ENCODE measurements around the gene NT5E. TPM values are rescaled to one million over a fixed set of nuclear protein-coding genes. Genes with fewer than 3 reads are reported as not detected.

The NT5E gene
- total RNA-seq, 1 donor from 2014 or later = 123 TPM

- DNase-seq (ENCODE audit: low read depth in 2 of 2) = peak; percentile 73 to 78
These were observed 9.5 kb downstream of the NT5E start for GRCh38 chr6:85459224-85459901.

GRCh38 chr6:85460154-85460920 is 10.5 kb downstream of the NT5E start:
- DNase-seq (ENCODE audit: low read depth in 2 of 2) = peak; percentile 96 to 98

GRCh38 chr6:85460921-85461797 is 11.3 kb downstream of the NT5E start:
- peak; percentile 77 to 94 for DNase-seq (ENCODE audit: low read depth in 2 of 2)

DNA sequence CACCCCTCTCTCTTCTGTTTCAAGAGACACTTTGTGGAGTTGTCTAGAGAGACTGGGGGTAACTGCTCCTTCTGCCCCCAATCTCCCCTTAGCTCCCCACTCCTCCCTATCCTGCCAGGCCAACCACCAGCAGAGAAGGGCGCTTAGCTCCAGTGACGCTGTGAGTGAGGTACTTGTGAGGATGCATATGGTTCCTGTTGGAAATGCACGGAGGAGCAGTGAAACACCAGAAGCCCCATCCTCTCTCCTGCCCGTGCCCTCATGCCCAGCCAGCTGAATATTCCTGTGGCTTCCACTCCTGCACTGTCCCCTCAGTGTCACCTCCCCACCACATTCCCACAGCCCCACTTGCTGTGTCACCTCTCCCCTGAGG is 11.9 kb downstream of the NT5E start:
- peak in 1 of 2 donors; percentile 60 for DNase-seq (ENCODE audit: low read depth in 2 of 2)

- peak in 1 of 2 donors; percentile 34 for DNase-seq (ENCODE audit: low read depth in 2 of 2)
These were observed 12.8 kb downstream of the NT5E start for GRCh38 chr6:85462673-85463072.

GRCh38 chr6:85463621-85464259 is 13.9 kb downstream of the NT5E start:
- no peak for DNase-seq (ENCODE audit: low read depth in 2 of 2)

DNA sequence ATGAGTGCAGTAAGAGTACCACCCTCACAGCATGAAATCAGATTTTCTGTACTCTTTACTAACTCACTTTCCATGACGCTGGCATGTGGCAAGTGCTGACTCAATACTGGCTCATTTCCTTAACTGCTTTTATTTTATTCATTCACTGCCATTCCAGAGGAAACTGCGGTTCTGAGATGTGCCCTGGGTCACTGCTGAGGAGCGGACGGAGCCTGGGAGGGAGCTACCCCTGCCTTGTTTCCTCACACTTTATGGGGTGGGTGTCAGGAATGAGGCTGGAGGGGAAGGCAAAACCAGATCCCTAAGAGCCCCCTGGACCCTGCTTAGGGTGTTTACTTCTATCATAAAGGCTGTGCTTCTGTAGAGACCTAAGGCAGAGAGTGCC is 14.4 kb downstream of the NT5E start:
- DNase-seq (ENCODE audit: low read depth in 2 of 2) = peak; percentile 79 to 96

- peak in 1 of 2 donors; percentile 88 for DNase-seq (ENCODE audit: low read depth in 2 of 2)
These were observed 14.9 kb downstream of the NT5E start for GRCh38 chr6:85464722-85465150.

- no peak for DNase-seq (ENCODE audit: low read depth in 2 of 2)
These were observed 15.9 kb downstream of the NT5E start for GRCh38 chr6:85465762-85466161.

GRCh38 chr6:85468326-85468725 is 18.4 kb downstream of the NT5E start:
- DNase-seq (ENCODE audit: low read depth in 2 of 2) = peak in 1 of 2 donors; percentile 90

- no peak for DNase-seq (ENCODE audit: low read depth in 2 of 2)
These were observed 19.6 kb downstream of the NT5E start for GRCh38 chr6:85469276-85470022.

DNA sequence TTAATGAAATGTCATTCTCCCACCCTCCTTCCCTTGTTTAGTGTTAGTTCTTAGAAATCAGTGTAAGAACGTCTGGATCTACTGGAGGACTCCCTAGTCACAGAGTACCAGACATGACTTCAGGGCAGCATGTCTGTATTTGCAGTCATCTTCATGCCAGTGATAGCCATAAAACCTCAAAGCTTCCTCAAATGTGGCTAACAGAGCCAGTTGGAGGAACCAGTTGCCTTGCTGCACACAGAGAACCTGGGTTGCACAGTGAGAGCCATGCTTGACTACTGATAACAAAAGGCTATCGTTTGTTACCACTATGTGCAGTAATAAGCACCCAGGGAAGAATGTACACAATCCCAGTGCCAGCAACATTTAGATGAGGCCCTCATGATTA is 20.1 kb downstream of the NT5E start:
- DNase-seq (ENCODE audit: low read depth in 2 of 2) = no peak

DNA sequence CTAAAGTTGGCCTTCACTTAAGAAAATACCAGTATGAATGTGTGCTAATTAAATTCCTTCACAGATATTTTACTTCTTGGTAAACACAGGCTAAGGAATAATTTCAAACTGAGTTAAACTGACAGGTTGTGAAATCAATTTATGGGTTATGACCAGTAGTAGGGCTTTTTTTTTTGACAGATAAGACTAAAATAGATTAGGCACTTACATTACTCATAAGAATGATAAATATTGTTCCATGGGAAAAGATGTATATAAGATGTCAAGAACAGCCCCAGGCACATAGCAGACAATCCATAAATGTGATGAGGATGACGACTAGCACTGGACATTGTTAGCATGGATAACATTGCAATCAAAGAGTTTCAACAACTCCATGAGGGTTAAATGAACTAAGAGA is 22.9 kb downstream of the NT5E start:
- no peak for DNase-seq (ENCODE audit: low read depth in 2 of 2)

DNA sequence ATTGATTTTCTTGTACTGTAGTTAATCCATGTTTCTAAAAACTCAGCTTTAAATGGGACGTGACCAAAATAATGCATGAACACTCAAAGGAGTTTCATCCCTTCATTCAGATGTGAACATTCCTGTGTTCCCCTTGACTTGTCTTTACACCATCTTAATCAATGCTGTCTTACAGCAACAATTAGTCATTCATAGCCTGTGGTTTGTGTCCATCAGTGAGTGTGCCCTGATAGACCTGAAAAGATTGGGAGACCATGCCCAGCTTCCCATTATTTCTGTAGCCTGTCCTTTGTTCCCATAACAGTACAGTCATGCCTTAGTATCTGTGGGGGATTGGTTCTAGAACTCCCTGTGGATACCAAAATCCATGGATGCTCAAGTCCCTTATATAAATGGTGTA is 23.9 kb downstream of the NT5E start:
- no peak for DNase-seq (ENCODE audit: low read depth in 2 of 2)

DNA sequence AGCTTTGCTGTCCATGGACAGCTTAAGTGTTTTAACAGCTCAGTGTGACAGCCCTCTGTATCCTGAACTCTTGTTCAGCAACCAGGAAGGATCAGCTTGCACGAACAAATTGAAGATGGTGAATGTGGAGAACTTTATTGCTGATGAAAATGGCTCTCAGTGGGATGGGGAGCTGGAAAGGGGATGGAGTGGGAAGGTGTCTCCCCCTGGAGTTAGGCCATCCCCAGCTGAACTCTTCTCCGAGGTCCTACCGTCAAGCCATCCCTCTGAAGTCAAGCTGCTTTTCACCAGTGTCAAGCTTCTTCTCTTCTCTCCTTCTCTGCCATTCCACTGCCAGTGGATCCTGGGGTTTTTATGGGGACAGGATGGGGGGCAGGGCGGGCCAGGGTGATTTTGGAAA is 26.6 kb downstream of the NT5E start:
- no peak for DNase-seq (ENCODE audit: low read depth in 2 of 2)

- DNase-seq (ENCODE audit: low read depth in 2 of 2) = no peak
These were observed 29.3 kb downstream of the NT5E start for GRCh38 chr6:85479208-85479607.

- DNase-seq (ENCODE audit: low read depth in 2 of 2) = no peak
These were observed 32.5 kb downstream of the NT5E start for GRCh38 chr6:85482206-85482904.

GRCh38 chr6:85482905-85483700 is 33.2 kb downstream of the NT5E start:
- peak in 1 of 2 donors; percentile 69 for DNase-seq (ENCODE audit: low read depth in 2 of 2)

DNA sequence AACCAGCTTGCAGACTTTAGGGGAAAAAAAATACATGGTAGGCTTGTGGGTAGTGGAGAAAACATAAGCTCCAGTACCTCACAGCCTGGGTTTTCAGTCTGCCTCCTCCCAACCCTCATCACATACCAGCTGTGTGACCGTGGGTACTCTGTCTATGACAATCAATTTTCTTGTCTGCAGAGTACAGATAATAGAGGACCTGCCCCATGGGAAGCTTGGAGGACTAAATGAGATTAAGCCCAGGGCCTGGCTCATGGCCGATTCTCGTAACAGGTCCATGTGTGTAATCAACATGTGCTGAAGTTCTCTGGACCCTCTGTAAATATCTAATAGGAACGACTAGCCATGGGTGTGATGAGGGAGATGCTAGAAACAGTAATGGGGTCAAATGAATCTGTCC is 34.0 kb downstream of the NT5E start:
- no peak for DNase-seq (ENCODE audit: low read depth in 2 of 2)
